A549 (cell line): Measurements from ENCODE around the gene EFCAB8. TPM values are rescaled to one million over a fixed set of nuclear protein-coding genes. Genes with fewer than 3 reads are reported as not detected.

Experiments used
- ATAC-seq, 2 experiments: fragments of 200-7000 bp in 1 of 2; fragments of >200 bp in 1 of 2; cut with Nextera tagmentation in 1 of 2; cut with Tn5 transposase in 1 of 2; 3 replicates each; pipeline versions ENCODE4 v1.8.0 to v1.9.1; 2018 to 2020; ENCODE audit warnings: mild to moderate bottlenecking in 1 of 2, moderate library complexity in 1 of 2
- CTCF ChIA-PET: fragments of 300-600 bp; sonication (Branson Sonifier 250); formaldehyde crosslinking; extraction: SDS; loops from one replicate; lab custom pipeline; 2021; ENCODE audit warnings: antibody characterized with exemption, inconsistent platforms; lab: Yijun Ruan, JAX
- POLR2A ChIA-PET: fragments of 350-600 bp; formaldehyde crosslinking; extraction: SDS; loops from one replicate; lab custom pipeline; 2021; ENCODE audit warnings: antibody characterized with exemption, inconsistent platforms; lab: Yijun Ruan, JAX
- DNase-seq, 2 experiments: peaks; one replicate each; pipeline versions ENCODE4 v3.0.0 to v3.0.0-alpha.2; 2011 to 2016; ENCODE audit warnings: low read depth in 1 of 2, low spot score in 1 of 2
- FAIRE-seq: peaks from 2 replicates; lab custom pipeline; 2011; peaks lifted over from hg19 to GRCh38; lab: Jason Lieb, UNC
- H3K27ac ChIP-seq, 2 experiments: fragments of >200 bp; sonication (Bioruptor Twin); formaldehyde crosslinking; 3 replicates each; pipeline ENCODE4 v1.5.1; 2016 to 2017
- H3K4me1 ChIP-seq: fragments of >200 bp; sonication (Bioruptor Twin); formaldehyde crosslinking; 3 replicates; pipeline ENCODE4 v1.6.1; 2016
- H3K4me2 ChIP-seq: fragments of >200 bp; sonication (Bioruptor Twin); formaldehyde crosslinking; 3 replicates; pipeline ENCODE4 v1.6.1; 2016
- H3K4me3 ChIP-seq: fragments of >200 bp; sonication (Bioruptor Twin); formaldehyde crosslinking; 3 replicates; pipeline ENCODE4 v1.5.1; 2016
- H3K9me3 ChIP-seq: fragments of >200 bp; sonication (Bioruptor Twin); formaldehyde crosslinking; 3 replicates; pipeline ENCODE4 v1.6.1; 2016
- BCL3 ChIP-seq: fragments of >200 bp; sonication (Bioruptor Twin); formaldehyde crosslinking; IDR thresholded peaks from 3 replicates; pipeline ENCODE4 v1.6.1; 2016
- CHD2 ChIP-seq: fragments of 150-350 bp; IDR thresholded peaks from 2 replicates; pipeline ENCODE4 v1.6.1; 2014; ENCODE audit warnings: low read length; ENCODE audit not compliant: partially characterized antibody
- EHF ChIP-seq: fragments of 250-450 bp; sonication (Bioruptor Pico); IDR thresholded peaks from 2 replicates; pipeline ENCODE4 v1.5.0; 2020; ENCODE audit warnings: mild to moderate bottlenecking
- FOSB ChIP-seq: fragments of 250-450 bp; sonication (Bioruptor Pico); IDR thresholded peaks from 2 replicates; pipeline ENCODE4 v1.5.0; 2020; ENCODE audit warnings: mild to moderate bottlenecking, moderate library complexity
- FOSL2 ChIP-seq, 2 experiments: fragments of 450-650 bp in 1 of 2; fragments of >200 bp in 1 of 2; sonication (Bioruptor Twin) in 1 of 2; formaldehyde crosslinking; IDR thresholded peaks; 2 replicates each; pipeline versions ENCODE4 v1.5.0 to v1.6.1; 2016 to 2020; ENCODE audit warnings: mild to moderate bottlenecking in 1 of 2, moderate library complexity in 1 of 2
- HES2 ChIP-seq: fragments of >200 bp; sonication (Bioruptor Twin); formaldehyde crosslinking; IDR thresholded peaks from 2 replicates; pipeline ENCODE4 v1.6.1; 2016
- JUN ChIP-seq, 2 experiments: fragments of >200 bp; sonication (Bioruptor Twin); formaldehyde crosslinking; IDR thresholded peaks; 2 replicates in 1 of 2; 3 replicates in 1 of 2; pipeline ENCODE4 v1.6.1; 2016 to 2017
- KDM5A ChIP-seq: fragments of 200-600 bp; sonication (generic); IDR thresholded peaks from 2 replicates; pipeline ENCODE4 v1.6.1; 2016; ENCODE audit warnings: antibody characterized with exemption, mild to moderate bottlenecking
- MAFK ChIP-seq: fragments of 450-650 bp; IDR thresholded peaks from 2 replicates; pipeline ENCODE4 v1.6.1; 2014; ENCODE audit not compliant: partially characterized antibody
- NFE2L2 ChIP-seq: fragments of 150-350 bp; conservative IDR thresholded peaks from 2 replicates; pipeline ENCODE4 v1.6.1; 2014; ENCODE audit warnings: low read length
- PHF8 ChIP-seq: fragments of 200-600 bp; sonication (generic); IDR thresholded peaks from 2 replicates; pipeline ENCODE4 v1.6.1; 2016; ENCODE audit warnings: low read depth, mild to moderate bottlenecking, antibody characterized with exemption, moderate library complexity, borderline replicate concordance
- POLR2AphosphoS2 ChIP-seq: conservative IDR thresholded peaks from 2 replicates; pipeline ENCODE4 v1.6.1; 2012; ENCODE audit warnings: low read length, improper control_type of control experiment, inconsistent platforms
- RAD21 ChIP-seq, 2 experiments: fragments of >200 bp in 1 of 2; sonication (Bioruptor Twin) in 1 of 2; formaldehyde crosslinking in 1 of 2; IDR thresholded peaks in 1 of 2; conservative IDR thresholded peaks in 1 of 2; 2 replicates in 1 of 2; 3 replicates in 1 of 2; pipeline ENCODE4 v1.6.1; 2012 to 2018; ENCODE audit warnings: inconsistent platforms in 1 of 2
- RCOR1 ChIP-seq: fragments of 150-350 bp; IDR thresholded peaks from 2 replicates; pipeline ENCODE4 v1.6.1; 2014; ENCODE audit warnings: antibody characterized with exemption, low read length, low read depth
- RFX5 ChIP-seq: fragments of 450-650 bp; IDR thresholded peaks from 2 replicates; pipeline ENCODE4 v1.7.1; 2014; ENCODE audit warnings: antibody characterized with exemption, mild to moderate bottlenecking, moderate library complexity
- RNF2 ChIP-seq: fragments of 200-600 bp; sonication (generic); IDR thresholded peaks from 2 replicates; pipeline ENCODE4 v1.6.1; 2016; ENCODE audit warnings: low read depth, mild to moderate bottlenecking, antibody characterized with exemption, moderate library complexity, borderline replicate concordance
- SMC3 ChIP-seq: fragments of >200 bp; sonication (Bioruptor Twin); formaldehyde crosslinking; IDR thresholded peaks from 3 replicates; pipeline ENCODE4 v1.6.1; 2018; ENCODE audit warnings: inconsistent platforms
- SREBF2 ChIP-seq: fragments of 450-650 bp; IDR thresholded peaks from 2 replicates; pipeline ENCODE4 v1.6.1; 2014; ENCODE audit warnings: mild to moderate bottlenecking, moderate library complexity
- USF2 ChIP-seq: fragments of 450-650 bp; IDR thresholded peaks from 2 replicates; pipeline ENCODE4 v1.6.1; 2014; ENCODE audit warnings: antibody characterized with exemption
- ZFP36 ChIP-seq: fragments of 450-650 bp; IDR thresholded peaks from 2 replicates; pipeline ENCODE4 v1.6.1; 2014; ENCODE audit warnings: borderline replicate concordance; ENCODE audit not compliant: partially characterized antibody
- ZNF302 ChIP-seq: fragments of 250-450 bp; sonication (Bioruptor Pico); IDR thresholded peaks from 2 replicates; pipeline ENCODE4 v1.9.0; 2021; ENCODE audit warnings: inconsistent platforms, mild to moderate bottlenecking, moderate library complexity
- ZSCAN20 ChIP-seq: fragments of 250-450 bp; sonication (Bioruptor Pico); IDR thresholded peaks from 2 replicates; pipeline ENCODE4 v1.8.0; 2022; ENCODE audit warnings: mild to moderate bottlenecking, moderate library complexity
- WGBS: methylation state at CpG from one replicate; pipeline ENCODE4 v1.1.6; 2017; ENCODE audit errors: missing lambda C conversion rate; 5-methylcytosine and 5-hydroxymethylcytosine counted together
- polyA plus RNA-seq, 4 experiments: library from polyadenylated mRNA; depleted of rRNA in 3 of 4; stranded (reverse); fragments of >200 nt; fragmentation: RNase III in 1 of 4; extraction: RNeasy Plus Mini Kit Qiagen cat#74134 plus additional on column Dnase treatment in 1 of 4; gene quantifications; 2 replicates in 3 of 4; 3 replicates in 1 of 4; pipeline ENCODE4 v1.2.3, GENCODE V29; 2011 to 2017
- TF ChIP-seq, protein P1 (sequence below): fragments of >200 bp; sonication (Bioruptor Twin); formaldehyde crosslinking; IDR thresholded peaks from 3 replicates; pipeline ENCODE4 v1.5.1; 2016

Gene EFCAB8
- polyA plus RNA-seq, 2 of the 4 experiments (the other 2 are of a cell fraction), result not detected

- ChIA-PET POLR2A (no interaction called here), CTCF (no interaction called here)
- WGBS, result 62% methylated on average over 11 of the region's 19 CpGs
- no peak for ATAC-seq
- Histone ChIP-seq H3K4me3 (no peak overlapping the region), H3K9me3 (no peaks in the 10 kb centered on the region), H3K27ac (no peak overlapping the region), H3K4me1 (no peaks in the 10 kb centered on the region), H3K4me2 (no peak overlapping the region)
- FAIRE-seq, result no peak
- TF ChIP-seq RNF2 (no peak), RCOR1 (no peak)
- no peak for DNase-seq
Measured at GRCh38 chr20:32980131-32980941, 121.6 kb downstream of the EFCAB8 start.

DNA sequence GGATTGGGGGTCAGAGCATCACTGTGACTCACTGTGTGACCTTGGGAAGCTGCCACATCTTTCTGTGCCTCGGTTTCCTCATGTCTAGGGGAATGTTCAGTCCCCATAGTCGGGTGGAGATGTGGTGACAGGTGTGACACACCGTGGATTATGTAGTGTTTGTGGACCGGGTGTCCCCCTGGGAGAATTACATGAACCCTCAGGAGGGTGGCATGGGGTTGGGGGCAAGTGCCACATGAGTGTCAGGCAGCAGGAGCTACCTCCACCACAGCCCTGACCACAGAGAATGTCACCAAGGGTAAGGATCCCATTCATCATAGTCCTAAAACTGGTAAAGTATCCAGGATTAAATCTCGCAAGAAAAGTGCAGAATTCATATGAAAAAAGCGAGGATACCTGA lies 122.3 kb downstream of the EFCAB8 start:
- no peak for TF ChIP-seq POLR2AphosphoS2
- TF ChIP-seq ZFP36, result no peak
- TF ChIP-seq RAD21 (conservative IDR thresholded peaks at IDR 0.05 in 1 of 2, IDR thresholded peaks at IDR 0.05 in 1 of 2), result no peak
- no peak for TF ChIP-seq USF2
- TF ChIP-seq SMC3, result no peak
- TF ChIP-seq RFX5, result no peak
- no peak for TF ChIP-seq PHF8
- no peak for TF ChIP-seq KDM5A
- TF ChIP-seq JUN (IDR thresholded peaks at IDR 0.05), result no peak
- Histone ChIP-seq H3K4me2 (no peak overlapping the region), H3K27ac (no peak overlapping the region), H3K4me1 (no peaks in the 10 kb centered on the region), H3K4me3 (no peak overlapping the region), H3K9me3 (no peaks in the 10 kb centered on the region)
- FAIRE-seq, result no peak
- ATAC-seq, result no peak
- POLR2A ChIA-PET, result no interaction called here
- CTCF ChIA-PET, result no interaction called here
- no peak for DNase-seq
- WGBS, result 31% methylated on average over 6 of the region's 6 CpGs

GRCh38 chr20:32982617-32983458 lies 124.1 kb downstream of the EFCAB8 start:
- TF ChIP-seq FOSB (CRISPR knock-in tag) (no peak), ZFP36 (peak; percentile 32)
- TF ChIP-seq, all 56 proteins: peak for 1
- 48% methylated on average over 10 of the region's 10 CpGs for WGBS
- no peak for DNase-seq
- Histone ChIP-seq H3K4me2 (no peak overlapping the region), H3K4me3 (no peak overlapping the region), H3K9me3 (no peaks in the 10 kb centered on the region), H3K27ac (no peak overlapping the region), H3K4me1 (no peaks in the 10 kb centered on the region)
- ATAC-seq, result no peak
- FAIRE-seq, result no peak
- CTCF ChIA-PET, result interaction anchor here (2.1 kb wide), 1 partner anchor 13 kb away, joined by 5 read pairs; no protein-coding TSS in a partner anchor
- POLR2A ChIA-PET, result no interaction called here

DNA sequence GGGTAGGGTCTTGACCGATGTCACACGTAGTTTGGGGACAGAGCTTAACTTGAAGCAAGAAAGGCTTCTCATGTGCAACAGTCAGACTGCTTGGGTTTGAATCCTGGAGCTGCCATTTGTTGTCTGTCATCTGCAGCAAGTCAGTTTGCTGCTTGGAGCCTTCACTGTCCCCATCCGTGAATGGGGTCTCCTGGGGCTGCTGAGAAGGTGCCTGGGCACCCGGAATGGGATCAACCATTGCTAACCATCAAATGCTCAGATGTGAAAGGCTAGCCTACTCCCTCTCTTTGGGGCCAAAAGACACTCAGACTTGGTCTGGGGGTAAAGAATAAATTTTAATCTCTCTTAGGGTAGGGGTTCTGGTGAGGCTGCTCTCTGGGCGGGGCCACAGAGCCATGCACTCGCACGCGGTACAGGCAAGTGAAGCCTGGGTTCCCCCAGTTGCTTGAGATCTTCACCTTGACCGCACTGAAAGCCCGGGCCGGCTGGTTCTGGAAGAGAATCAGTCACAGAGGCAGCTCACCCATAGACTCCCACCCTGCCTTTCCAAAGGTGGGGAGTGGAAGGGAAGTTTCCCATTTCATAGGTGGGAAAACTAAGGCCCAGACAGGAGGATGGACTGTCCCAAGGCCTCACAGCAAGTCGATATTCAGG lies 124.9 kb downstream of the EFCAB8 start:
- DNase-seq, result no peak
- CTCF ChIA-PET, result interaction anchor here (1.2 to 2.1 kb wide), 3 partner anchors 10 to 38 kb away, joined by 3 to 5 read pairs (median 3); no protein-coding TSS in a partner anchor
- no peak overlapping the region for H3K4me2 ChIP-seq
- POLR2A ChIA-PET, result no interaction called here
- no peak overlapping the region for H3K4me3 ChIP-seq
- no peaks in the 10 kb centered on the region for H3K4me1 ChIP-seq
- no peak for FAIRE-seq
- H3K9me3 ChIP-seq, result no peaks in the 10 kb centered on the region
- H3K27ac ChIP-seq, result no peak overlapping the region
- 69% methylated on average over 12 of the region's 12 CpGs for WGBS
- ATAC-seq, result no peak
- TF ChIP-seq CHD2 (no peak), HES2 (no peak), NFE2L2 (no peak), SREBF2 (no peak), PHF8 (no peak), BCL3 (no peak), FOSL2 (IDR thresholded peaks at IDR 0.05) (no peak), FOSL2 (CRISPR knock-in tag; IDR thresholded peaks at IDR 0.05) (no peak), EHF (CRISPR knock-in tag) (no peak), ZSCAN20 (no peak), MAFK (no peak), ZFP36 (no peak), ZNF302 (no peak)
- TF ChIP-seq, protein P1, sequence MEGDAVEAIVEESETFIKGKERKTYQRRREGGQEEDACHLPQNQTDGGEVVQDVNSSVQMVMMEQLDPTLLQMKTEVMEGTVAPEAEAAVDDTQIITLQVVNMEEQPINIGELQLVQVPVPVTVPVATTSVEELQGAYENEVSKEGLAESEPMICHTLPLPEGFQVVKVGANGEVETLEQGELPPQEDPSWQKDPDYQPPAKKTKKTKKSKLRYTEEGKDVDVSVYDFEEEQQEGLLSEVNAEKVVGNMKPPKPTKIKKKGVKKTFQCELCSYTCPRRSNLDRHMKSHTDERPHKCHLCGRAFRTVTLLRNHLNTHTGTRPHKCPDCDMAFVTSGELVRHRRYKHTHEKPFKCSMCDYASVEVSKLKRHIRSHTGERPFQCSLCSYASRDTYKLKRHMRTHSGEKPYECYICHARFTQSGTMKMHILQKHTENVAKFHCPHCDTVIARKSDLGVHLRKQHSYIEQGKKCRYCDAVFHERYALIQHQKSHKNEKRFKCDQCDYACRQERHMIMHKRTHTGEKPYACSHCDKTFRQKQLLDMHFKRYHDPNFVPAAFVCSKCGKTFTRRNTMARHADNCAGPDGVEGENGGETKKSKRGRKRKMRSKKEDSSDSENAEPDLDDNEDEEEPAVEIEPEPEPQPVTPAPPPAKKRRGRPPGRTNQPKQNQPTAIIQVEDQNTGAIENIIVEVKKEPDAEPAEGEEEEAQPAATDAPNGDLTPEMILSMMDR, result no peak
